Activated CD4-positive, alpha-beta T cell treated with anti-CD3 and anti-CD28 coated beads for 24 hours (primary cell): ENCODE results near the gene PALD1.

Experiments
- DNase-seq, 2 donors: peaks; one replicate each; pipeline ENCODE4 v3.0.0-alpha.2; 2020; ENCODE audit warnings: low read depth in 2 of 2

Gene PALD1

GRCh38 chr10:70589762-70590654 is 111.4 kb downstream of the PALD1 start:
- DNase-seq, result no peak

DNA sequence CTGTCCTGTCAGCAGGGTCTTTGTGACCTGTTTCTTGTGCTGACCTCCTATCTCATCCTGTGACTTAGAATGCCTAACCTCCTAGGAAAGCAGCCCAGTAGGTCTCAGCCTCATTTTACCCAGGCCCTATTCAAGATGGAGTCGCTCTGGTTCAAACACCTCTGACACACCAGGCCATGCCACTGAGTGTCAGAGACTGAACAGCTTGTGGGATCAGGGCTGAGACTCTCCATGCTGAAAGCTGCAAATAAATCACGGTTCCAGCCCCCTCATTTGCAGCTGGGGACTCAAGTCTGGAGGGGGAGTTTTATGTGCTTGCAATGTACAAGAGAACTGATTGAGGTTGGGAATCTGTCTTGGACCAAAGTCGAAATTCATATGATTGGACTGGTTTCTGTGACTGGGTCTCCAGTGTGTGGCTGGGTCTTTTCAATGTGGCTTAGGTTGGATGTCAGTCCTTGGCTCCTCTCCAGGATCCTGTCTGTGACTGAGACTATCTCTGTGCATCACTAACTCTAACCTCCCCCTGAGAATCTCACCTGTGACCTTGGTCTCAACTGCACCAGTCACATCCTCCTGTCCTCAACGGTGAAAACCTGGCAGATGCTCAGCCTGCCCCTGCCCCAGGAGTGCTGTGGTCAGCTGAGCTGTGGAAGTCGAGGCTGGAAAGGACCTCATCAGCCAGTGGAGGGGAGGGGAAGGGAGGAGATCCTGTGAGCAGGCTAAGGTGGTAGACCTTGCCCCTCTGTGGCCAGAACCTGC is 112.3 kb downstream of the PALD1 start:
- no peak for DNase-seq

GRCh38 chr10:70592186-70592735 is 113.7 kb downstream of the PALD1 start:
- DNase-seq, result no peak

- no peak for DNase-seq
Observed at GRCh38 chr10:70592746-70593512, 114.4 kb downstream of the PALD1 start.

DNA sequence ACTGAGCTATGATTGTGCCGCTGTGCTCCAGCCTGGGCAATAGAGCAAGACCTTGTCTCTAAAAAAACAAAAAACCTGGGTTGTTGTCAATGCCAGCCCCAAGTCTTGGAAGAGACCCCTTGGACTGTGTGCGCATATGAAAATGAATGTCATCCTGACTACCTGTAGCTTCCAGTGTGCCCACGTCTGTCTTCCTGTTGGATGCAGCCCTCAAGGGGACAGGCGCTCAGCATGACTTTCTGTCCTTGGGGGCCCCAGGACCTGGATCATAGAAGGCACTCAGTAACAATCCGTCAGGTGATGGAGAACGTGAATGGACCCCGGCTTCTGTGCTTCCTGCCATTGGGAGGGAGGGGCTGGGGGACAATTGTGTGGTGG is 114.9 kb downstream of the PALD1 start:
- no peak for DNase-seq

GRCh38 chr10:70594161-70594560 is 115.6 kb downstream of the PALD1 start:
- no peak for DNase-seq

- DNase-seq, result no peak
Observed at GRCh38 chr10:70595566-70596016, 117.0 kb downstream of the PALD1 start.

GRCh38 chr10:70596110-70596798 is 117.7 kb downstream of the PALD1 start:
- DNase-seq, result no peak

GRCh38 chr10:70596860-70597809 is 118.6 kb downstream of the PALD1 start:
- DNase-seq, result no peak

GRCh38 chr10:70597856-70598815 is 119.6 kb downstream of the PALD1 start:
- DNase-seq, result no peak

DNA sequence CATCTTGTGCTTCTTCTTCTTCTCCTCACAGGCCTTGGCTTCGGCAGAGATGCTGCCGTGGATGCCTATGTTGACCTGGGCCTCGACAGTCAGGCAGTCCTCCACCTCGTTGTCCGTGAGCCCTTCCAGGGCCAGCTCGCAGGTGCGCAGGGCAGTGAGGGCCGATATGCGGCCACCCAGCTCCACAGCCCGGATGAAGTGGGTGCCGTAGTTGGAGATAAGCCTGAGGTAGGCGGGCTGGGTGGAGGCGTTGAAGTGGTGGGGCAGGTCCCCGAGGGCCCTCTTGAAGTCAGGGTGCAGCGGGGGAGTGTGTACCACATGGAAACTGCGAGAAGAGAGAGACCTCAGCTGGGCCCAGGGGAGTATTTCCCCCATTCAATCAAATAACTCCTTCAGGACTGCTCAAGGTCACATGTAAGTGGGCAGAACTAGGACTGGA is 120.3 kb downstream of the PALD1 start:
- no peak for DNase-seq

- DNase-seq, result no peak
Observed at GRCh38 chr10:70599319-70599718, 120.8 kb downstream of the PALD1 start.

DNA sequence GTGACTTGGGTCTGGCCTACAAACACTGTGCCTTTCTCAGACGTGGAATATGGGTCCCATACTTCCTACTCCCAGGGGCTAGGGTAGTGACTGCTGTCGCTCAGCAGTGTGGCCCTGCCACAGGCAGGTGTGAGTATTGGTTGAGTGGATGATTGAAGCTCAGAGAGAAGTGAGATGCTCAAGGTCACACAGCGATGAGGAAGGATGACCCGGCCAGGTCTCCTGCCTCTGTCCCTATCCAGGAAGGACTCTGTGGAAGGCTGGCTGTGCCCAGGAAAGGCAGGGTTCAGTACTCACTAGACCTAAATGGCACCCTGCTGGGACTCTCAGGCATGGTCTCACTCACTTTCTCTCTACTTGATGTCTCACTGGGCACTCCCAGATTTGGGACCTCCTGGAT is 121.2 kb downstream of the PALD1 start:
- no peak for DNase-seq

- DNase-seq, result no peak
Observed at GRCh38 chr10:70600512-70601395, 122.2 kb downstream of the PALD1 start.

- DNase-seq, result no peak
Observed at GRCh38 chr10:70601746-70602145, 123.2 kb downstream of the PALD1 start.

DNA sequence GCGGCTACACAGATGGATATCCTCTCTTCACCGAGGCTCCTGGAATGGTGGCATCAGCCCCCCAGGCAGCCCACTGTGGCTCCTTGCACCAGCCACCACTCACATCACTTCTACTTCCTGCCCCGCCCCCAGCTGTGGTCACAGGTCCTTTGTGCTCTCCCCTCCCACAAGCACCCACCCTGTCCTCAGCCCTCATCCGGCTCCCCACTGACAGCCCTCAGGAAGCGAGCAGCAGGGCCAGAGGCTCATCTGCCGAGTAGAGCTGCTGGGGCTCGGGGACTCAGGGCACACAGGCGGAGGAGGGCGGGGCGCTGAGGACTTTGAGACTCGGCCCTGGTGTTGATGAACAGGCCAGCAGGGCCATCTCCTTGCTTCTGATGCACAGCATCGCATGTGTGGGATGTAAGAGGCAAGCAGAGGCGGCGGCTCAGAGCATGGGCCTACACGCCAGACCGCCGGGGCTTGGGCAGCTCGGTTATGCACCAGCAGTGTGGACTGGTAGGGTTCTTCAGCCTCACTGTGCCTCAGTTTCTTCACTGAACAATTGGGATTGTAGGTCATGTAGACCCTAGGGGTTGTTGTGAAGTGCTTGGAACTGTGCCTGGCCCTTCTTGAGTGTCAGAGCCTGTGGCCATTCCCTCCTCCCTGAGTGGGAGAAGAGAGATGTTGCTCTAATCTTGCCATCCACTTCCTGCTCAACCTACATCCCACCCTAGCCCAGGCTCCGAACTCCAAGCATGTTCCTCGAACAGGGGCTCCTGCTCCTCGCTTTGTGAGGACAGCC is 124.3 kb downstream of the PALD1 start, which contains the start of gene PRF1:
Gene PRF1 (minus strand): TSS at position 77 of the 784 bp plus-strand sequence. CDS start 1,839 bp downstream, outside the sequence.
- peak; percentile 33 to 54 for DNase-seq

DNA sequence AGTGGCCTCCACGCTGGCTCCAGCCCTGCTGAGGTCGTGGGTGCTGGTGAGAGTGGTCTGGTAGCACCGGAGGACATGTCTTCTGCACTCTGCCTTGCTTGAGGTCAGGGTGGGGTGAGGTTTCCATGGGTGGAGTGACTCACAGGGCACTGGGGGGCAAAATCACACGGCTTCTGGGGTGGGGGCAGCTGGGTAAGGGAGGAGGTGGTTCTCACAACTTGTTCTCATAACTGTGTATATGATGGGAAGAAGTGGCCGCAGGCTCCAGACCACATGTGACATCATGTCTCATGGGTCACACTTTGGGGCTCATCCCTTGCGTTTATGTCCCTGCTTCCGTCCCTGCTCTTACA is 124.9 kb downstream of the PALD1 start:
- no peak for DNase-seq
